Measurements from ENCODE around the gene NAMPT.

DNA sequence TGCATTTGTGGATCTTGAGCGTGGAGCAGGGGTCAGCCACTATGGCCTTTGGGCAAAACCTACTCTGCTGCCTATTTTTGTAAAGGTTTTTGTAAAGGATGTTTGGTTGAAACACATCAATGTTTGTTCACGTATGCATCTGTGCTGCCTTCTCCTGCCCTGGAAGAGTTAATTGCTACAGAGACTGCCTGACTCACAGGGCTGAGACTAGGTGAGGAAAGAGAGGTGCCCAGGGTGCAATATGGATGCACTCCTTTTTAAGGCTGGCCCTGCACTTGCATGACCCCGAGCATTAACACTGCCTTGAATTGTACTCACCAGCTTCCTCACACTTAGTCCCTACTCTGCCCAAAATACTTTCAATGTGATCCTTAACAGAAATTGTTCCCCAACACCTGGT, 20.9 kb upstream of the NAMPT start:
- no peak for TF ChIP-seq EZH2 (IDR thresholded peaks at IDR 0.05; ENCODE audit: borderline replicate concordance, low read length)
- TF ChIP-seq, protein P1, sequence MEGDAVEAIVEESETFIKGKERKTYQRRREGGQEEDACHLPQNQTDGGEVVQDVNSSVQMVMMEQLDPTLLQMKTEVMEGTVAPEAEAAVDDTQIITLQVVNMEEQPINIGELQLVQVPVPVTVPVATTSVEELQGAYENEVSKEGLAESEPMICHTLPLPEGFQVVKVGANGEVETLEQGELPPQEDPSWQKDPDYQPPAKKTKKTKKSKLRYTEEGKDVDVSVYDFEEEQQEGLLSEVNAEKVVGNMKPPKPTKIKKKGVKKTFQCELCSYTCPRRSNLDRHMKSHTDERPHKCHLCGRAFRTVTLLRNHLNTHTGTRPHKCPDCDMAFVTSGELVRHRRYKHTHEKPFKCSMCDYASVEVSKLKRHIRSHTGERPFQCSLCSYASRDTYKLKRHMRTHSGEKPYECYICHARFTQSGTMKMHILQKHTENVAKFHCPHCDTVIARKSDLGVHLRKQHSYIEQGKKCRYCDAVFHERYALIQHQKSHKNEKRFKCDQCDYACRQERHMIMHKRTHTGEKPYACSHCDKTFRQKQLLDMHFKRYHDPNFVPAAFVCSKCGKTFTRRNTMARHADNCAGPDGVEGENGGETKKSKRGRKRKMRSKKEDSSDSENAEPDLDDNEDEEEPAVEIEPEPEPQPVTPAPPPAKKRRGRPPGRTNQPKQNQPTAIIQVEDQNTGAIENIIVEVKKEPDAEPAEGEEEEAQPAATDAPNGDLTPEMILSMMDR (IDR thresholded peaks at IDR 0.05; ENCODE audit: low read length): no peak
